ENCODE measurements around the gene SLC36A2. TPM values are rescaled to one million over a fixed set of nuclear protein-coding genes. Genes with fewer than 3 reads are reported as not detected.

Gene SLC36A2
- total RNA-seq, 1 donor from 2014 or later = not detected

DNA sequence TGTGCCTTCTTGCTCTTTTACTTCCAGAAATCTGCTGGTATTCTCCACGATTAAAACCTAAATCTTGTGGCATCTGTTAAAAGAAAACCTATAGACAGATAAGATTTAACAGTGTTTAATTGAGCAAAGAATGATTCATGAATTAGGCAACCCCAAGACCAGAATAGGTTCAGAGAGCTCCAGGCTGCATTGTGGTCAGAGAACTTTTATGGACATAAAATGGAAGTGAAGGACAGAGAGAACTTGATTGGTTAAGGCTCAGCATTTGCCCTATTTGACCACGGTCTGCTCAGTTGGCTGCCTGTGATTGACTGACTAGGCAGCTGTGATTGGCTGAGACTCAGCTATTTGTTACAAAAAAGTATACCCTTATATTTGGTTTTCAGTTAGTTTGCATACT is 10.4 kb upstream of the SLC36A2 start:
- Mint-ChIP-seq H3K4me1 (no peaks in the 10 kb centered on the region), H3K9me3 (peaks cover 15% of the 10 kb centered on the region), H3K36me3 (no peaks in the 10 kb centered on the region), H3K4me3 (no peak overlapping the region), H3K27me3 (ENCODE audit: low read depth) (peaks cover 8% of the 10 kb centered on the region), H3K27ac (no peak overlapping the region)
- no peak for DNase-seq (ENCODE audit: low spot score in 2 of 2, unreplicated experiment in 2 of 2)
- TF ChIP-seq, protein P1, sequence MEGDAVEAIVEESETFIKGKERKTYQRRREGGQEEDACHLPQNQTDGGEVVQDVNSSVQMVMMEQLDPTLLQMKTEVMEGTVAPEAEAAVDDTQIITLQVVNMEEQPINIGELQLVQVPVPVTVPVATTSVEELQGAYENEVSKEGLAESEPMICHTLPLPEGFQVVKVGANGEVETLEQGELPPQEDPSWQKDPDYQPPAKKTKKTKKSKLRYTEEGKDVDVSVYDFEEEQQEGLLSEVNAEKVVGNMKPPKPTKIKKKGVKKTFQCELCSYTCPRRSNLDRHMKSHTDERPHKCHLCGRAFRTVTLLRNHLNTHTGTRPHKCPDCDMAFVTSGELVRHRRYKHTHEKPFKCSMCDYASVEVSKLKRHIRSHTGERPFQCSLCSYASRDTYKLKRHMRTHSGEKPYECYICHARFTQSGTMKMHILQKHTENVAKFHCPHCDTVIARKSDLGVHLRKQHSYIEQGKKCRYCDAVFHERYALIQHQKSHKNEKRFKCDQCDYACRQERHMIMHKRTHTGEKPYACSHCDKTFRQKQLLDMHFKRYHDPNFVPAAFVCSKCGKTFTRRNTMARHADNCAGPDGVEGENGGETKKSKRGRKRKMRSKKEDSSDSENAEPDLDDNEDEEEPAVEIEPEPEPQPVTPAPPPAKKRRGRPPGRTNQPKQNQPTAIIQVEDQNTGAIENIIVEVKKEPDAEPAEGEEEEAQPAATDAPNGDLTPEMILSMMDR (IDR thresholded peaks at IDR 0.05; ENCODE audit: unreplicated experiment) = no peak

DNA sequence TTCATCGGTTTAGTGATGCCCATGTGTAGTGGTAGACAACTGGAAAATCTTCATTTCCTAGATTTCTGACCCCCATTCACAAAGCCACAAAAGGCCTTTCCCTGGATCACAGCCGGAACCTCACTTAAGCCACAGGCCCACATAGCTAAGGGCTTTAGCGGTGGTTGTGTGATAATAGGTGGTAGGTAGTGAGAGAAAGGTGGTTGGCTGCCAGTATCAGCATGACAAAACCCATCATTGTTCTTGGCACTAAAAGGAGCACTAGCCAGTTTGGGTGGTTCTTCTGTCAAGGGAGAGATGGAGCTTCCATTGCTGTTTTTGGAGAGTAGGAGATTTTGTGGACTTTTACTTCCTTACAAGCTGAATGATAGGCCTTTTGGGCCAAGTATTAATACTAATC is 9.7 kb upstream of the SLC36A2 start:
- Mint-ChIP-seq H3K36me3 (no peaks in the 10 kb centered on the region), H3K27ac (no peak overlapping the region), H3K4me1 (no peaks in the 10 kb centered on the region), H3K4me3 (no peak overlapping the region), H3K9me3 (peaks cover 12% of the 10 kb centered on the region), H3K27me3 (ENCODE audit: low read depth) (peaks cover 11% of the 10 kb centered on the region)
- no peak for DNase-seq (ENCODE audit: low spot score in 2 of 2, unreplicated experiment in 2 of 2)
- TF ChIP-seq, protein P1 (IDR thresholded peaks at IDR 0.05; ENCODE audit: unreplicated experiment) = no peak

DNA sequence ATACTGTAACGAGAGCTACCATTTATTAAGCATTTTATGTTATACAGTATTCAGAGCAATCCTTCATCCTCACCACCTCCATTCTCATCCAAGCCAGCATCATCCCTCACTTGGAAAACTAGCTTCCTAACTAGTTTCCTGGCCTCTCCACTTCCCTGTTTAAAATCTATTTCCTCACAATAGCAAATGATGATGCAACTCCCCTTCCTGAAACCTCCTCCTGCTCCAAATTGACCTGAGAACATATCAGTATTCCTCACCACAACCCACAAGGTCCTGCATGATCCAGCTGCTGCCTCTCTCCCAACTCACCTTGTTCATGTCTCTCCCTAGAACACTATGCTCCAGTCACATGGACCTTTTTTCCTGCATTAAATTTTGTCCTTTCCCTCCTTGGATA is 4.3 kb upstream of the SLC36A2 start:
- no peak for DNase-seq (ENCODE audit: low spot score in 2 of 2, unreplicated experiment in 2 of 2)
- no peak overlapping the region for H3K4me3 Mint-ChIP-seq
- H3K4me1 Mint-ChIP-seq = peaks cover 7% of the 10 kb centered on the region
- TF ChIP-seq, protein P1 (IDR thresholded peaks at IDR 0.05; ENCODE audit: unreplicated experiment) = no peak
- H3K36me3 Mint-ChIP-seq = no peaks in the 10 kb centered on the region
- H3K27ac Mint-ChIP-seq = no peak overlapping the region
- H3K9me3 Mint-ChIP-seq = no peaks in the 10 kb centered on the region
- H3K27me3 Mint-ChIP-seq (ENCODE audit: low read depth) = peaks cover 17% of the 10 kb centered on the region

DNA sequence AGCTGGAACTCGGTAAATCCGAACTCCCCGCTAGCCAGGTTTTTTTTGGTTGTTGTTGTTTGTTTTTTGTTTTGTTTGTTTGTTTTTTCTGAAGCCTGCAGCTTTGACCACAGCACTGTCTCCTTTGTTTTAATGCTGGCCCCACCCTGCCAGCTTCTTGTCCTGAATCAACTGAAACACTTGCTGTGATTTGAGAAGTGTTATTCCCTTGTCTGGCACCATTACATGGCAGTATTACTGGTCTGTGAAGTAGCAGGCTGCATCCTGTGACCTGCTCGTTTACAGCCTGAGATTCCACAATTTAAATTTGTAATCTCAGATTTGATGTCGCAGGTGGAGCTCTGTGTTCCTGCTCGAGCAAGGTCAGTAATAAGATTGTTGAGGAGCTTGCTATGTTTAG is 1.4 kb upstream of the SLC36A2 start:
- H3K36me3 Mint-ChIP-seq = no peaks in the 10 kb centered on the region
- no peak overlapping the region for H3K4me3 Mint-ChIP-seq
- H3K27me3 Mint-ChIP-seq (ENCODE audit: low read depth) = peaks cover 32% of the 10 kb centered on the region
- H3K9me3 Mint-ChIP-seq = no peaks in the 10 kb centered on the region
- no peak for DNase-seq (ENCODE audit: low spot score in 2 of 2, unreplicated experiment in 2 of 2)
- no peak overlapping the region for H3K27ac Mint-ChIP-seq
- TF ChIP-seq, protein P1 (IDR thresholded peaks at IDR 0.05; ENCODE audit: unreplicated experiment) = no peak
- H3K4me1 Mint-ChIP-seq = peaks cover 7% of the 10 kb centered on the region

DNA sequence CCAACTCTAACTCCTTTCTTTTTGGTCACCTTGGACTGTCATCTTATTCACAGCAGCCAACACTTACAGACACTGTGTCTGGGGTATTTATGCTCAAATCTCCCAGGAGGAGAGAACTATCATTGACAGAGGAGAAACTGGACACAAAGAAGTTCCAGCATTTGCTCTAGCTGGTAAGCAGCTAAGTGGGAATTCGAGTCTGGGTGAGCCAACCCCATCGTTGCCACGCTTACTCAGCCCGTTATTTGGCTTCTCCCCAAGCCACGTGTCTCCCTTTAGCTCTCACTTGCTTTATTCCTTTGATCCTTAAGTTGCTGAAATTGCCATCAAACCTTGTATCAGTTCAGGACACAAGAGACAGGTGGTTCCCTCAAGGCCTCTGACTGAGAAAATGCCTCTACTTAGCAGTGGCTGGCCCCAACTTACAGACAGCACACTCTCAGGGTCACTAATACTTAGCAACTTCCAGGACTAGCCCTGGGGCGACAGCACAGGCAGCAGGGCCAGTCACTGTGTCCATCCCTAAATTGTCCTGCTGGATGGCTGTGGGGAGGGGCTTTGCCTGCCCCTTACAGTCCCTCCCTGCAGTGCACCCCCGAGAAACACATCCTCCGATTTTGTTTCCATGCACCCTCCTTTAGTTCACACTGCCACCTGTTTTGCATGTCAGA is 1.4 kb downstream of the SLC36A2 start:
- peaks cover 47% of the 10 kb centered on the region for H3K27me3 Mint-ChIP-seq (ENCODE audit: low read depth)
- H3K36me3 Mint-ChIP-seq = no peaks in the 10 kb centered on the region
- H3K9me3 Mint-ChIP-seq = no peaks in the 10 kb centered on the region
- peaks cover 7% of the 10 kb centered on the region for H3K4me1 Mint-ChIP-seq
- TF ChIP-seq, protein P1 (IDR thresholded peaks at IDR 0.05; ENCODE audit: unreplicated experiment) = no peak
- H3K4me3 Mint-ChIP-seq = no peak overlapping the region
- no peak for DNase-seq (ENCODE audit: low spot score in 2 of 2, unreplicated experiment in 2 of 2)
- no peak overlapping the region for H3K27ac Mint-ChIP-seq

Measured in mesothelial cell of epicardium (in vitro differentiated cells).